HG03045 (cell line): ENCODE measurements around the gene SLC16A4.
A peak's percentile ranks its signal among the peaks of the same experiment; 100 is the strongest.

Source experiments
- ATAC-seq: cut with Tn5 transposase; IDR thresholded peaks from one replicate; pipeline ENCODE4 v1.9.1; 2021; ENCODE audit warnings: mild to moderate bottlenecking, moderate library complexity; ENCODE audit not compliant: unreplicated experiment

SLC16A4 gene

GRCh38 chr1:110361856-110362255 is 29.0 kb downstream of the SLC16A4 start:
- no peak for ATAC-seq

- no peak for ATAC-seq
Measured at GRCh38 chr1:110360431-110360830, 30.4 kb downstream of the SLC16A4 start.

GRCh38 chr1:110356379-110356778 is 34.4 kb downstream of the SLC16A4 start:
- ATAC-seq: no peak

GRCh38 chr1:110355321-110355720 is 35.5 kb downstream of the SLC16A4 start:
- ATAC-seq: no peak

- ATAC-seq: no peak
Measured at GRCh38 chr1:110350360-110350759, 40.5 kb downstream of the SLC16A4 start.

- ATAC-seq: no peak
Measured at GRCh38 chr1:110348771-110349170, 42.1 kb downstream of the SLC16A4 start.

- no peak for ATAC-seq
Measured at GRCh38 chr1:110348050-110348449, 42.8 kb downstream of the SLC16A4 start.

- no peak for ATAC-seq
Measured at GRCh38 chr1:110347182-110347893, 43.5 kb downstream of the SLC16A4 start.

- ATAC-seq: no peak
Measured at GRCh38 chr1:110346690-110347089, 44.1 kb downstream of the SLC16A4 start.

GRCh38 chr1:110345480-110345879 is 45.3 kb downstream of the SLC16A4 start:
- no peak for ATAC-seq

- no peak for ATAC-seq
Measured at GRCh38 chr1:110344152-110344551, 46.7 kb downstream of the SLC16A4 start.

GRCh38 chr1:110343249-110343648 is 47.6 kb downstream of the SLC16A4 start:
- ATAC-seq: no peak

GRCh38 chr1:110341872-110342331 is 48.9 kb downstream of the SLC16A4 start:
- no peak for ATAC-seq

- no peak for ATAC-seq
Measured at GRCh38 chr1:110341146-110341871, 49.5 kb downstream of the SLC16A4 start.

GRCh38 chr1:110340207-110340468 is 50.7 kb downstream of the SLC16A4 start:
- no peak for ATAC-seq

- ATAC-seq: peak; percentile 1
Measured at GRCh38 chr1:110339407-110340206, 51.2 kb downstream of the SLC16A4 start.

- peak; percentile 74 for ATAC-seq
Measured at GRCh38 chr1:110338886-110339406, 51.9 kb downstream of the SLC16A4 start, which contains the start of gene RBM15. Gene RBM15 (plus strand): TSS chr1:110339377. CDS start chr1:110339406, 29 bp downstream.

GRCh38 chr1:110338309-110338885 is 52.4 kb downstream of the SLC16A4 start:
- ATAC-seq: peak; percentile 69

GRCh38 chr1:110337704-110338308 is 53.0 kb downstream of the SLC16A4 start:
- ATAC-seq: no peak

GRCh38 chr1:110336300-110337039 is 54.4 kb downstream of the SLC16A4 start:
- no peak for ATAC-seq
